GM21576 (cell line): ENCODE results near the gene SPTBN1.

Experiments
- ATAC-seq: cut with Tn5 transposase; IDR thresholded peaks from one replicate; pipeline ENCODE4 v1.9.1; 2021; ENCODE audit warnings: mild to moderate bottlenecking, moderate library complexity; ENCODE audit not compliant: unreplicated experiment

The SPTBN1 gene

GRCh38 chr2:54603357-54603756 lies 147.2 kb downstream of the SPTBN1 start:
- ATAC-seq: no peak

GRCh38 chr2:54603796-54604195 lies 147.7 kb downstream of the SPTBN1 start:
- ATAC-seq: no peak

DNA sequence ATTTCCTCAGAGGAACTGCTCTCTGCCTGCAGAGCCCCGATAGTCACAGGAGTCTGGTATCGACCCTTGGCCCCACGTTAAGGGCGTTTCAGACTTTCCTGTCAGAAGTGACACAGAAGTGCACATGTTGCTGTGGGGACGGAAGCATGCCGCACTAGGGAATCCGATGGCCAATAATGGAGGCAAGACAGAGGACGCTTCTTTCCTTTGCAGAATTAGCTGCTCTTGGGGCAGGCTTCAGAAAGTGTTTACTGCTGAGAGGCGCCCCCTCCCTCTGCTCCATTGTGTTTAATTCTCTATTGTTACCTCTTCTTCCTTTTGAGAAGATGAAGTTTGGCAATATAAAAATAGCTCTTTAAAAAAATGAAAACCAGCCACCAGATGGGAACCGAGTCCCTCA lies 148.7 kb downstream of the SPTBN1 start:
- no peak for ATAC-seq

DNA sequence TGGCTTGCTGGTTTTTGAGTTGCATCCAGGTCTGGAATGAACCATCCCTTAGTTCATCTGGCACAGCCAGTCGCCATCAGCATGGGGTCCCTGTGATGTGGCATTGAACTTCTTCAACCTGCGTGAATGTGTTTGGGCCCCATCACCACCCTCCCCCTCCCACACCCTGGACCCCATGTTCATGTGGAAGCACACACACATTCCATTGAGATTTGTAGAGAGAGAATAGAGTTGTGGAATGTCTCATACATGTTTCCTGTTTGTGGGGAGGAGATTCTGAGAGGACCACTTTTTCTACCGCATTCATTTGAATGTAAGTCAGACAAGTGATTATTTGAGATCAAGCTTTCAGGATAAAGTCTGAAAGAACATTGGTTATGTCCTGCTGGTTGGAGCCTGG lies 149.7 kb downstream of the SPTBN1 start:
- no peak for ATAC-seq

DNA sequence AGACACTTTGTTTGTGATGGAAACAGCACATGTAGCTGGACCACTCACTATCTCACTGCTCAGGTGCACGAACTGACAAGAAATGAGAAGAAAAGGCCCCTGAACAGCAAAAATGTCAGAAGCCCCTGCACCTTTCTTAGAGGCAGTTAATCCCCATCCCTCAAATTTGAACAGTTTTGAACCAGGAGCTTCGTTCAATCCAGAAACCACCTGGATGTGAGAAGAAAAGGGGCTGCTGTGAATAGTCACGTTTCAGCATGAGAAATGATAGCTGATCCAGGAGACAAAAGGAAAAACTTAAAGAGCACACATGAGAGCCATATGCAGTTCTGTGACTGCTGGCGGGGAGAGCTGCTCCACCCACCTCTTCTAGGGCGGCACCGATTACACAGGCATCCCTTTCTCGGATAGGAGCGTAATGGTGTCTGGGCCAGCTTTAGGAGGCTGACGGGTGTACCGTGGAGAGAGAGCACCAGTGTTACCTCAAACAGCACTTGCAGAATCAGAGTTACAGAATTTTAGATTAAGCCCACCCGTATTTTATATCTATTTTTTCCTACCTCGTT lies 150.3 kb downstream of the SPTBN1 start:
- no peak for ATAC-seq

DNA sequence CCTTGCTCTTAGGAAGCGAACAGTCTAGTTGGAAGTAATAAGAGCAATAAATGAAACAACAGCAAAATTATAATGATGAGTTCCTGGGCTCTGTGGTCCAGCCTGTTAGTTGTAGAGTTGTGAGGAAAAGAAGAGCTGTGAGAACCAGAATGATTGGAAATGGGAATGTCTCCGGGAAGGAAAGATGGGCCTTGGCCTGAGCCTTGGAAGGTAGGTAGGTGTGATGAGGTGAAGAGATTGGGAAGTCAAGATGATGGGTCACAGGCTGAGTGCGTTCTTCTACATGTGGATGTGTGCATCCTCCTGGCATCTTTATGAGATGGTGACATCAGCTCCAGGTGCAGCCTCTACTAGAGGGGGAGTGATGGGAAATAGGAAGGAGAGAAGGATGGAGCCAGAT lies 152.1 kb downstream of the SPTBN1 start:
- ATAC-seq: no peak

DNA sequence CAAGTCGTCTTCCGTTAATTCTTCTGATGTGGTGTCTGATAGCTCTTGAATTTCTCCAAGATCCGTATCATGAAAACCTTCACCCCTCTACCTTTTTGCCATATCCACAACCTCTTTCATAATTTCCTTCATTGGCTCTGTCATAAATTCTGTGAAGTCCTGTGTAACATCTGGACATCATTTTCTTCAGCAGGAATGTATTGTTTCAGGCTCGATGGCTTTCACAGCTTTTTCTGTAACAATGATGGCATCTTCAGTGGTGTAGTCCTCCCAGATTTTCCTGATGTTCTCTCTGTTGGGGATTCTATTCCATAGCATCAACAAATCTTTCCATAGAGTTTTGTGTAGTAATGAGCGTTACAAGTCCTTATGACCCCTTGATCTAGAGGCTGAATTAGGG lies 153.1 kb downstream of the SPTBN1 start:
- ATAC-seq: no peak

- ATAC-seq: no peak
Observed at GRCh38 chr2:54609647-54610046, 153.5 kb downstream of the SPTBN1 start.

DNA sequence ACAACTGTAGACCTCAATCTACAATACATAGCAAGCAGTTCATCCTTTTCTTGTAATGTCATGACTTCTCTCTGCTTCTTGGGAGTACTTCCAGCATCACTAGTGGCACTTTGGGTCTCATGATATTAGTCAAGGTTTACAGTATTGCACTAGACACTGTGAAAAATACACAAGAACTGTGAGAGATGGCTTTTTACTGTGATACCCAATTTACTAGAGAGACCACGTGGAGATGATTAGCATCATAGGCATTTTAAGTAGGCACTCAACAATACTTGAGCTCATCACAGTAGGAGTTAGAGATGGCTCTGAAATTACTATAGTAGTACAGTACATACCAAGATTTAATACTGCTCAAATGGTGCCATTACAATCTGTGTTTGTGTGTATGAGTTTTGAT lies 154.6 kb downstream of the SPTBN1 start:
- no peak for ATAC-seq

DNA sequence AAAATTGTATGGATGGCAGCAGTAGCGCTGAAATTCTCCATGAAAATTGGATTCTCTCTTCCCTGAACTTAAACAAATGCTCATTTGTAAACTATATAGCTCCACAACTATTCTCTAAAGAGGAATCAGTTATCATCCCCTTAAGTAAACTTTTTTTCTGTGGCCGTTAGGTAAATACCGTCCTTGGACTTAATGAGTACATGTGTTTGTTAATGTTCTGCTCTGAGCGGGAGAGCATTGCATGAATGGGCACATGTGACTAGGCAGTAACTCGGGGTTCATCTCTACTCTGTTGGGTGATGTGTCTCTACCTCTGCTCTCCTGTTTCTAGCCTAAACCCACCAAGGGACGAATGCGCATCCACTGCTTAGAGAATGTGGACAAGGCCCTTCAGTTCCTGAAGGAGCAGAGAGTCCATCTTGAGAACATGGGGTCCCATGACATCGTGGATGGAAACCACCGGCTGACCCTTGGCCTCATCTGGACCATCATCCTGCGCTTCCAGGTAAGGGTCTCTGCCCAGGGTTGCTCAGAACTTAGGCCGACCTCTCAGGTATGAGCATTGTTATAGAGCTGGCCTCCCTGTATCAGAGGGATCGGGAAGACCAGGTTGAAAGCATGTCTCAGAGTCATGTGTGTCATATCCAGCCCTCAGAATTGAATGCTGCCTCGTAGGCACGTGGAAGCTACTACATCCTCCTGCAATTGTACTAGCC lies 155.9 kb downstream of the SPTBN1 start:
- ATAC-seq: no peak

- ATAC-seq: no peak
Observed at GRCh38 chr2:54613386-54613785, 157.3 kb downstream of the SPTBN1 start.

DNA sequence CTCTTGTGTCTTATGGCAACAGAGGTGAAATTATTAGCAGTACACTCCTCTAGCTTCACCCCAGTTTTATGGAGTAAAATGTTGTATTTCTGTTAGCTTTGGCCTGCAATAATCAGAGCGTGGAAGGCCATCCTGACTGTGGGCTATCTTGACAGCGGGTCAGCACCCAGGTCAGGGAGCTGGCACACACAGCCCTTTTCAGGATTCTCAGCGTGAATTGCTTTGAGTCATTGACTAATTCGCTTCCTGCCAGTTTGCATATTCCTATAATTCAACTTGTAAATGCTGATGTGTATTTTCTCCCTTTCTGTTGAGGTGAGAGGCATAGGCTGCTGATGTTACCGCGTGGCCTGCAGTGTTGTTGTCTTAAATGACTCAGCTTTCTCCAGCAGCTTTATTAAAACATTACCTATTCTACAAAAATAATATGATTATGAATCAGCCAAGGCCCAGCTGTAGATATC lies 157.7 kb downstream of the SPTBN1 start:
- no peak for ATAC-seq

DNA sequence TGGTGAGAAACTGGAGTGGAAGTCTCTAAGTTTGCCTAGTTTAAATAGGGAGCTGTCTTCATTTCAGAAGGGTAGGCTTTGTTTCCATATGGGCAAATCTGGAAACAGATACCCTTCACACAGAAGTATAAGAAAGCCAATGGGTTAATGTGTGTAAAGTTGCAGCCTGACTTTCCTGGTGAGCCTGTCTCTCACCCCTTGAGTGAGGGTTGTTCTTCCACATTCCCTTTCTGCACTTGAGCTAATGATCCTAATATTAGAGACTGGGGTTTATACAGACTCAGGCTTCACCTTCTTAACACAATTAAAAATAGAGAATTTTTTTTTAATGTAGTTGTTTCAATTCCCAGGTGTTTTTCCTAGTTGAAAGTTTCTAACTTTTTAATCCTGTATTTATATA lies 158.7 kb downstream of the SPTBN1 start:
- no peak for ATAC-seq

- no peak for ATAC-seq
Observed at GRCh38 chr2:54615832-54616534, 159.9 kb downstream of the SPTBN1 start.

- ATAC-seq: no peak
Observed at GRCh38 chr2:54617409-54617808, 161.3 kb downstream of the SPTBN1 start.

DNA sequence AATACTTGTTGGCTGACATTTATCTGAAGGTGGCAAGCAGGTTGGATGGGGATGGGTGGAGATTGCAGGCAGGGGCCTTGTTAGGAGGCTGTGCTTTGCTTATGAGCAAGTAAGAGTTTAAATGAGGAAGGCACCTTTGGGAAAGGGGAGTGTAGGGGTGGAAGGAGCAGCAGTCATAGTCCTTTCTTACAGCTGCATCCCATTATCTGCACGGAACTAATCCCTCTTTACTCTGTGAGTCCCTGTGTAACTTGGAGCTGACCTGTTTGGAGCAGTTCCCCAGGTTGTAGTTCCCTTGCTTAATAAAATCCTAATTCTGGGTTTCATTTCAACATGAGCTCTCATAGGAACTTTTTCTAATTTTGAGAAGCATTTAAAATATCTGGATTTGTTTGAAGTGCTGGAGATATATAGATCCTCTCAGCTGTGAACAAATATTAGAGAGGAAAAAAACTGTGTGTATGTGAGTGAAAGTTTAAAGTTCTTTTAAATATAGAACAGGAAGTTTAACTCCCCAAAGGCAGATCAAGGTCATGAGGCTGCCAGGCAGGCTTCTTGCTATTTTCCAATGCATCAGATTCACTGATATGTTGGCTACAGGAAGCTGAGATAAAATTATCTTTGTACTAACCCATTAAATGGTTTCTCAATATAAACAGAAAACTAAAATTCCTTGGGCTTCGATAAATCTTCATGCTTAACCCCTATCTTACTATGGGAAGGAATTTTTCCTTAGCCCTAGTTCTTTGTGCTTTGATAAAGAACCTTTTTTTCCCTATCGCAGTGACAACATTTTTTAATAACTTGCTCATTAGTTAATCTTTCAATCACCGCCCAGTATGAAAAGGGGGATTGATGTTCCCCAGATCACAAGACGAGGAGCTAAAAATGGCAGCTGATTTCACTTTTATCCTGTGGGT lies 162.8 kb downstream of the SPTBN1 start:
- ATAC-seq: no peak

- ATAC-seq: no peak
Observed at GRCh38 chr2:54619660-54620231, 163.6 kb downstream of the SPTBN1 start.

DNA sequence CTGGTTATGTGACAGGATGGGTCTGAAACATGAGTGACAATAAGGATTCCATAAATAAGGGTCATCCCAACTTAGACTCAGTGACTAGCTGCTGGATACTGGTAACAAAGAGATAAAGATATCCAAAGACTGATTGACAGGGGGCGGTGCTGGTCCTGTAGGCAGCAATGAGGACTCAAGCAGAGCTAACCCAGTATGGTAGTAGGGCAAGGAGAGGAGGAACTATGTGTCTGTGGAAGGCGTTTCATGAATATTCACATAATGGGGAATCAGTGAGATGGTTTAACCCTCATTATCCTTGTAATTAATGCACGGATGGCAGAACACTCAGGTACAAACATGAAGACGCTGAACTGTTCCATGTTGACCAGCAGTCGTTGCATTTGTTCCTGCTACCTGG lies 164.8 kb downstream of the SPTBN1 start:
- no peak for ATAC-seq

- ATAC-seq: no peak
Observed at GRCh38 chr2:54624591-54625071, 168.5 kb downstream of the SPTBN1 start.

DNA sequence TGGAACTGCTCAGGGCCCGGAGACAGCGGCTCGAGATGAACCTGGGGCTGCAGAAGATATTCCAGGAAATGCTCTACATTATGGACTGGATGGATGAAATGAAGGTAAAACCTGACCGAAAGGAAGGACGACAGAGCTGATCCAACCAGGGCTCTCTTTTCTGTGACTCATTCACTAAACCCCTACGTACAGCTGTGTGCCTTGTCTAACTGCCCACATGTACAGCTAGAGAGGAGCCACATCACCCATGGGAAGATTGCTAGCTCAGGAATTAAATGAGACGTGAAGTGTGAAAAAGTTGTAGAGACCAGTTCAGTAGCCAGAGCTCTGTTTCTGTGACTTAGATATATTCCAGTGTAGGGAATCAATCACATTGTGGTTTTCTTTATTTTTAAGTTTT lies 170.0 kb downstream of the SPTBN1 start:
- no peak for ATAC-seq

DNA sequence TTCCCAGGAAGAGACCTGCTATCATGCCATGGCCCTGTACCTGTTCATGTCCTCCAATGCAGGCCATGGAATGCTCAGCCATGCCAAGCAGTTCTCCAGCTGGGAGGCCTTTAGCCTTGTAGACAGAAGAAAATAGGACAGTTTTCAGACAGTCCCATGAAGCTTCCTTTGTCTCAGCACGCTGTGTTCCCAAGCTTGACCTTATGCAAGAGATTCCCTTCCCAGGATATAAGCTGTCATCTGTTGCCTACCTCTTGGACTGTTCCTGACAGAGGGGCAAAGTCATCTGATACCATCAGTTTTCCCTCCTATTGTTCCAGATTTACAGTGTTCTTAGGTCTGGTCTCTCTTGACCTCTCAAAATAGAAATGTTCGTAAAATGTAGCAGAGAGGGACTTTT lies 170.8 kb downstream of the SPTBN1 start:
- ATAC-seq: no peak
